Measurements from ENCODE around the gene RRP15.

DNA sequence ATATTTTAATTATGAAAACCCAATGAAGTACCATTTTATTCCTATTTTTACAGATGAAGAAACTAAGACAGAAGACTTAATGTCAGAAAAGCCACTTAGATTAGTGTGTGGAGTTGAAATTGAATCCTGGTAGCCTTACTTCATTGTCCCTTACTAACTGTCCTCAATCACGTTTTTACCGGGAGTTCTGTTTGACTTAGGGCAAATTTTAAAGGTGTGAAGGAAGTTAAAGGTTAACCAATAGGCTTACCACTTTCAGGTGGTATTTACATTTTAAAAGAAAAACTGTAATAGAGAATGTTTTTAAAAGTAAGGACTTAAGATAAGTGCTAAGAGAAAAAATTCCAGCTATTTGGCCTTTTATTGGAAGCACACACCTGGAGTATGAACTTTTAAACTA is 12.4 kb downstream of the RRP15 start:
- TF ChIP-seq, protein P1, sequence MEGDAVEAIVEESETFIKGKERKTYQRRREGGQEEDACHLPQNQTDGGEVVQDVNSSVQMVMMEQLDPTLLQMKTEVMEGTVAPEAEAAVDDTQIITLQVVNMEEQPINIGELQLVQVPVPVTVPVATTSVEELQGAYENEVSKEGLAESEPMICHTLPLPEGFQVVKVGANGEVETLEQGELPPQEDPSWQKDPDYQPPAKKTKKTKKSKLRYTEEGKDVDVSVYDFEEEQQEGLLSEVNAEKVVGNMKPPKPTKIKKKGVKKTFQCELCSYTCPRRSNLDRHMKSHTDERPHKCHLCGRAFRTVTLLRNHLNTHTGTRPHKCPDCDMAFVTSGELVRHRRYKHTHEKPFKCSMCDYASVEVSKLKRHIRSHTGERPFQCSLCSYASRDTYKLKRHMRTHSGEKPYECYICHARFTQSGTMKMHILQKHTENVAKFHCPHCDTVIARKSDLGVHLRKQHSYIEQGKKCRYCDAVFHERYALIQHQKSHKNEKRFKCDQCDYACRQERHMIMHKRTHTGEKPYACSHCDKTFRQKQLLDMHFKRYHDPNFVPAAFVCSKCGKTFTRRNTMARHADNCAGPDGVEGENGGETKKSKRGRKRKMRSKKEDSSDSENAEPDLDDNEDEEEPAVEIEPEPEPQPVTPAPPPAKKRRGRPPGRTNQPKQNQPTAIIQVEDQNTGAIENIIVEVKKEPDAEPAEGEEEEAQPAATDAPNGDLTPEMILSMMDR (IDR thresholded peaks at IDR 0.05), result no peak
- no peak for TF ChIP-seq POLR2A (IDR thresholded peaks at IDR 0.05)
